PC-3 (cell line): ENCODE data around the gene SLC5A5. TPM values are rescaled to one million over a fixed set of nuclear protein-coding genes. Genes with fewer than 3 reads are reported as not detected.
A peak's percentile ranks its signal among the peaks of the same experiment; 100 is the strongest.

Experiments
- ATAC-seq: fragments of 200-7000 bp; cut with Tn5 transposase; 2 replicates; pipeline ENCODE4 v1.9.1; 2020; ENCODE audit warnings: mild to moderate bottlenecking, moderate library complexity
- BruUV-seq: library from RNA; stranded (reverse); fragments of 400-500 nt; replicated peaks from 2 replicates; lab custom pipeline; 2021; lab: Mats Ljungman, UMichigan
- CTCF ChIA-PET: fragments of 300-600 bp; sonication (Branson Sonifier 250); formaldehyde crosslinking; loops from one replicate; lab custom pipeline; 2022; ENCODE audit warnings: antibody characterized with exemption; lab: Charles Lee
- POLR2A ChIA-PET: fragments of 300-600 bp; sonication (Branson Sonifier 250); formaldehyde crosslinking; loops from one replicate; lab custom pipeline; 2022; ENCODE audit warnings: antibody characterized with exemption; ENCODE audit not compliant: unreplicated experiment; lab: Charles Lee
- DNase-seq: peaks from one replicate; pipeline ENCODE4 v3.0.0-alpha.2; 2015
- H2AFZ ChIP-seq: fragments of 300-600 bp; sonication (generic); 2 replicates; pipeline ENCODE4 v1.6.0; 2016; ENCODE audit warnings: antibody characterized with exemption, low read length
- H3F3A ChIP-seq: fragments of 300-600 bp; sonication (generic); one replicate; pipeline ENCODE4 v1.6.0; 2017; ENCODE audit warnings: antibody characterized with exemption, low read length, control low read depth, mild to moderate bottlenecking; ENCODE audit not compliant: unreplicated experiment
- H3K27ac ChIP-seq: fragments of 300-600 bp; sonication (generic); 2 replicates; pipeline ENCODE4 v1.5.1; 2016; ENCODE audit warnings: mild to moderate bottlenecking, low read length
- H3K27me3 ChIP-seq: fragments of 300-600 bp; sonication (generic); 2 replicates; pipeline ENCODE4 v1.6.1; 2016; ENCODE audit warnings: low read length, mixed read lengths
- H3K36me3 ChIP-seq: fragments of 300-600 bp; sonication (generic); 2 replicates; pipeline ENCODE4 v1.6.1; 2016; ENCODE audit warnings: low read depth, mixed run types, low read length, mixed read lengths
- H3K4me1 ChIP-seq: fragments of 300-600 bp; sonication (generic); 2 replicates; pipeline ENCODE4 v1.5.1; 2016; ENCODE audit warnings: low read length; ENCODE audit not compliant: insufficient read depth
- H3K4me2 ChIP-seq: fragments of 300-600 bp; sonication (generic); 2 replicates; pipeline ENCODE4 v1.6.0; 2016; ENCODE audit warnings: low read length
- H3K4me3 ChIP-seq: fragments of 300-600 bp; sonication (generic); 2 replicates; pipeline ENCODE4 v1.5.1; 2016; ENCODE audit warnings: mild to moderate bottlenecking, low read length, mixed read lengths
- H3K79me2 ChIP-seq: fragments of 300-600 bp; sonication (generic); 2 replicates; pipeline ENCODE4 v1.6.1; 2017; ENCODE audit warnings: low read length, mixed read lengths
- H3K9ac ChIP-seq: fragments of 300-600 bp; sonication (generic); 2 replicates; pipeline ENCODE4 v1.6.0; 2016; ENCODE audit warnings: mild to moderate bottlenecking, low read length
- H3K9me2 ChIP-seq: fragments of 300-600 bp; sonication (generic); replicated peaks from 2 replicates; pipeline ENCODE4 v1.6.1; 2016; ENCODE audit warnings: mixed run types, low read length, mixed read lengths
- H3K9me3 ChIP-seq: fragments of 300-600 bp; sonication (generic); 2 replicates; pipeline ENCODE4 v1.6.1; 2016; ENCODE audit warnings: low read length, mixed read lengths
- H4K20me1 ChIP-seq: fragments of 300-600 bp; sonication (generic); 2 replicates; pipeline ENCODE4 v1.6.1; 2016; ENCODE audit warnings: low read length, mixed read lengths
- CTCF ChIP-seq: fragments of 300-600 bp; sonication (generic); conservative IDR thresholded peaks from 2 replicates; pipeline ENCODE4 v1.5.1; 2017; ENCODE audit warnings: antibody characterized with exemption, low read depth, mild to moderate bottlenecking, low read length
- EZH2 ChIP-seq: fragments of 300-600 bp; sonication (generic); IDR thresholded peaks from one replicate; pipeline ENCODE4 v1.6.1; 2017; ENCODE audit warnings: antibody characterized with exemption, mild to moderate bottlenecking, low read length; ENCODE audit not compliant: unreplicated experiment
- EZH2phosphoT487 ChIP-seq: fragments of 300-600 bp; sonication (generic); IDR thresholded peaks from 2 replicates; pipeline ENCODE4 v1.6.1; 2018; ENCODE audit warnings: mild to moderate bottlenecking, antibody characterized with exemption, low read length, borderline replicate concordance
- intact Hi-C: fragments of 100-400 bp; cut with micrococcal nuclease; formaldehyde crosslinking; loops from 2 replicates; pipeline ENCODE4 v1.9.0; 2023
- total RNA-seq: library from RNA; depleted of rRNA; stranded (reverse); fragments of >200 nt; gene quantifications from 2 replicates; pipeline ENCODE4 v1.2.3, GENCODE V29; 2014

Gene SLC5A5
- total RNA-seq, 1 experiment from 2014 or later, result not detected

- no peaks in the 10 kb centered on the region for H3K9me2 ChIP-seq
- no peaks in the 10 kb centered on the region for H3K27me3 ChIP-seq
- peaks cover 18% of the 10 kb centered on the region for H3K79me2 ChIP-seq
- H2AFZ ChIP-seq, result no peak overlapping the region
- DNase-seq (peak; percentile 94), ATAC-seq (peak; percentile 92)
- CTCF ChIA-PET, result interaction anchor here (0.6 to 1.2 kb wide), 9 partner anchors 10 to 558 kb away, joined by 3 to 18 read pairs (median 6); partner anchors contain the start of genes RPL18A and SLC5A5
- POLR2A ChIA-PET, result interaction anchor here (0.5 to 0.6 kb wide), 3 partner anchors 58 to 91 kb away, joined by 3 to 13 read pairs (median 6); no protein-coding TSS in a partner anchor
- no peaks in the 10 kb centered on the region for H4K20me1 ChIP-seq
- no peaks in the 10 kb centered on the region for H3K9me3 ChIP-seq
- no peaks in the 10 kb centered on the region for H3F3A ChIP-seq
- peaks cover 13% of the 10 kb centered on the region for H3K4me1 ChIP-seq
- H3K36me3 ChIP-seq, result peaks cover 3% of the 10 kb centered on the region; the same call in 1 of the 2 replicates
- BruUV-seq, result no TSS peak
- TF ChIP-seq EZH2phosphoT487, result no peak
- TF ChIP-seq CTCF, result peak; percentile 89
- H3K27ac ChIP-seq, result 0 out of 2 replicates have a peak overlapping the region, but pooled peaks have one; percentile 22
- H3K4me3 ChIP-seq, result no peak overlapping the region
- no peak overlapping the region for H3K9ac ChIP-seq
- intact Hi-C loops, result loop anchor here (1.0 kb wide), 1 partner anchor 59 kb away; no protein-coding TSS in a partner anchor
- no peak overlapping the region for H3K4me2 ChIP-seq
These were observed 66.5 kb downstream of the SLC5A5 start for GRCh38 chr19:17938092-17938845.

DNA sequence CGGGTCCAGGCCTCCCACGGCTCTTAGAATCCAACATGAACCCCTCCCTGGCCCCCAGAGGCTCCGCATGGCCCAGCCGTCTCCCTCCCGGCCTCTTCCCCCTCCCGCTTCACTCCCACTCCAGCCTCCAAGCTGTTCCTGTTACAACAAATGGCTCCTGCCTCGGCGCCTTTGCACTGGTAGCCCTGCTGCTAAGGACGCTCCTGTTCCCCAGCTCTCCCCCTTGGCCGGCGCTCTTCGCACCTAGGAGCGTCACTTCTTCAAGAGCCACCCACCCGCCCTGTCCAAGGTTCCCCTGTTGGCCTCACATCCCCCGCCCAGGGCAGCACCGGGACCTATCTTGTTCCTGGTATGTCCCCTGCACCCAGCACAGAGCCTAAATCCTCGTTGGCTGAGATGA lies 70.4 kb downstream of the SLC5A5 start:
- TF ChIP-seq EZH2phosphoT487 (no peak), EZH2 (no peak), CTCF (no peak)
- H2AFZ ChIP-seq, result no peak overlapping the region
- H3K4me3 ChIP-seq, result no peak overlapping the region
- ChIA-PET CTCF (no interaction called here), POLR2A (no interaction called here)
- BruUV-seq, result no TSS peak
- DNase-seq, result no peak
- H3K4me2 ChIP-seq, result no peak overlapping the region
- no peak overlapping the region for H3K27ac ChIP-seq
- ATAC-seq, result no peak
- peaks cover 20% of the 10 kb centered on the region for H3K4me1 ChIP-seq
- no peaks in the 10 kb centered on the region for H3K9me2 ChIP-seq
- H4K20me1 ChIP-seq, result 0 out of 2 replicates have a peak, but pooled peaks cover 2% of the 10 kb centered on the region
- H3K36me3 ChIP-seq, result peaks cover 3% of the 10 kb centered on the region; the same call in 1 of the 2 replicates
- H3F3A ChIP-seq, result peaks cover 5% of the 10 kb centered on the region
- no peaks in the 10 kb centered on the region for H3K79me2 ChIP-seq
- no peaks in the 10 kb centered on the region for H3K27me3 ChIP-seq
- no peak overlapping the region for H3K9ac ChIP-seq
- no peaks in the 10 kb centered on the region for H3K9me3 ChIP-seq
- intact Hi-C loops, result no loop called here
